Measurements from ENCODE around the gene ZNF529. TPM values are rescaled to one million over a fixed set of nuclear protein-coding genes. Genes with fewer than 3 reads are reported as not detected.

Gene ZNF529
- 33.7 and 33.9 TPM in 2 replicates for total RNA-seq (ENCODE audit: low replicate concordance)

- H3K27me3 ChIP-seq: no peaks in the 10 kb centered on the region
- peak within 1 kb of the TSS; percentile 76 for H3K4me3 ChIP-seq
- Mint-ChIP-seq H3K9me3 (peaks cover 62% of the 10 kb centered on the region), H3K4me1 (peaks cover 16% of the 10 kb centered on the region), H3K4me3 (peak within 1 kb of the TSS; percentile 95), H3K27me3 (ENCODE audit: insufficient read depth, low read depth) (peaks cover 3% of the 10 kb centered on the region), H3K27ac (peak within 1 kb of the TSS; percentile 78), H3K36me3 (peaks cover 63% of the 10 kb centered on the region)
- peaks cover 74% of the 10 kb centered on the region for H3K79me2 ChIP-seq (ENCODE audit: low read depth)
- H3K27ac ChIP-seq: peak within 1 kb of the TSS; percentile 2
- H3K4me1 ChIP-seq: peaks cover 16% of the 10 kb centered on the region
- no peaks in the 10 kb centered on the region for H3K9me3 ChIP-seq (ENCODE audit: low read depth)
- H3F3A ChIP-seq (ENCODE audit: low read depth): no peaks in the 10 kb centered on the region
- no peaks in the 10 kb centered on the region for H4K20me1 ChIP-seq (ENCODE audit: low read depth)
- TF ChIP-seq, protein P1, sequence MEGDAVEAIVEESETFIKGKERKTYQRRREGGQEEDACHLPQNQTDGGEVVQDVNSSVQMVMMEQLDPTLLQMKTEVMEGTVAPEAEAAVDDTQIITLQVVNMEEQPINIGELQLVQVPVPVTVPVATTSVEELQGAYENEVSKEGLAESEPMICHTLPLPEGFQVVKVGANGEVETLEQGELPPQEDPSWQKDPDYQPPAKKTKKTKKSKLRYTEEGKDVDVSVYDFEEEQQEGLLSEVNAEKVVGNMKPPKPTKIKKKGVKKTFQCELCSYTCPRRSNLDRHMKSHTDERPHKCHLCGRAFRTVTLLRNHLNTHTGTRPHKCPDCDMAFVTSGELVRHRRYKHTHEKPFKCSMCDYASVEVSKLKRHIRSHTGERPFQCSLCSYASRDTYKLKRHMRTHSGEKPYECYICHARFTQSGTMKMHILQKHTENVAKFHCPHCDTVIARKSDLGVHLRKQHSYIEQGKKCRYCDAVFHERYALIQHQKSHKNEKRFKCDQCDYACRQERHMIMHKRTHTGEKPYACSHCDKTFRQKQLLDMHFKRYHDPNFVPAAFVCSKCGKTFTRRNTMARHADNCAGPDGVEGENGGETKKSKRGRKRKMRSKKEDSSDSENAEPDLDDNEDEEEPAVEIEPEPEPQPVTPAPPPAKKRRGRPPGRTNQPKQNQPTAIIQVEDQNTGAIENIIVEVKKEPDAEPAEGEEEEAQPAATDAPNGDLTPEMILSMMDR (IDR thresholded peaks at IDR 0.05): peak; percentile 26
- no peak for TF ChIP-seq EZH2phosphoT487 (IDR thresholded peaks at IDR 0.05)
- peak; percentile 97 for DNase-seq (ENCODE audit: low spot score)
- no peaks in the 10 kb centered on the region for H3K36me3 ChIP-seq
- H2AFZ ChIP-seq (replicated peaks): peak within 1 kb of the TSS; percentile 92
- peak within 1 kb of the TSS; percentile 90 for H3K4me2 ChIP-seq
- H3K9ac ChIP-seq: peak within 1 kb of the TSS; percentile 70
Measured at GRCh38 chr19:36573020-36573894, at the start of gene ZNF529. ZNF529 (minus strand) TSS chr19:36573292; CDS start chr19:36572346, 946 bp downstream.

GRCh38 chr19:36605877-36606478 lies 32.9 kb upstream of the ZNF529 start:
- H3K36me3 Mint-ChIP-seq: peaks cover 52% of the 10 kb centered on the region
- H3K4me3 ChIP-seq: peak overlapping the region; percentile 72
- peak overlapping the region; percentile 88 for H3K4me3 Mint-ChIP-seq
- peaks cover 39% of the 10 kb centered on the region for H3K79me2 ChIP-seq (ENCODE audit: low read depth)
- H3K27ac Mint-ChIP-seq: peak overlapping the region; percentile 43
- H3K27me3 Mint-ChIP-seq (ENCODE audit: insufficient read depth, low read depth): no peaks in the 10 kb centered on the region
- H3K36me3 ChIP-seq: no peaks in the 10 kb centered on the region
- peaks cover 4% of the 10 kb centered on the region for H3K4me1 ChIP-seq
- H2AFZ ChIP-seq (replicated peaks): peak overlapping the region; percentile 94
- peak overlapping the region; percentile 95 for H3K4me2 ChIP-seq
- no peaks in the 10 kb centered on the region for H4K20me1 ChIP-seq (ENCODE audit: low read depth)
- H3K4me1 Mint-ChIP-seq: peaks cover 10% of the 10 kb centered on the region
- H3F3A ChIP-seq (ENCODE audit: low read depth): no peaks in the 10 kb centered on the region
- peaks cover 52% of the 10 kb centered on the region for H3K9me3 Mint-ChIP-seq
- H3K27me3 ChIP-seq: no peaks in the 10 kb centered on the region
- no peaks in the 10 kb centered on the region for H3K9me3 ChIP-seq (ENCODE audit: low read depth)
- TF ChIP-seq, protein P1 (IDR thresholded peaks at IDR 0.05): no peak
- no peak for TF ChIP-seq EZH2 (IDR thresholded peaks at IDR 0.05)
- TF ChIP-seq EZH2phosphoT487 (IDR thresholded peaks at IDR 0.05): no peak
- no peak for DNase-seq (ENCODE audit: low spot score)
- H3K27ac ChIP-seq: no peak overlapping the region
- no peak overlapping the region for H3K9ac ChIP-seq

DNA sequence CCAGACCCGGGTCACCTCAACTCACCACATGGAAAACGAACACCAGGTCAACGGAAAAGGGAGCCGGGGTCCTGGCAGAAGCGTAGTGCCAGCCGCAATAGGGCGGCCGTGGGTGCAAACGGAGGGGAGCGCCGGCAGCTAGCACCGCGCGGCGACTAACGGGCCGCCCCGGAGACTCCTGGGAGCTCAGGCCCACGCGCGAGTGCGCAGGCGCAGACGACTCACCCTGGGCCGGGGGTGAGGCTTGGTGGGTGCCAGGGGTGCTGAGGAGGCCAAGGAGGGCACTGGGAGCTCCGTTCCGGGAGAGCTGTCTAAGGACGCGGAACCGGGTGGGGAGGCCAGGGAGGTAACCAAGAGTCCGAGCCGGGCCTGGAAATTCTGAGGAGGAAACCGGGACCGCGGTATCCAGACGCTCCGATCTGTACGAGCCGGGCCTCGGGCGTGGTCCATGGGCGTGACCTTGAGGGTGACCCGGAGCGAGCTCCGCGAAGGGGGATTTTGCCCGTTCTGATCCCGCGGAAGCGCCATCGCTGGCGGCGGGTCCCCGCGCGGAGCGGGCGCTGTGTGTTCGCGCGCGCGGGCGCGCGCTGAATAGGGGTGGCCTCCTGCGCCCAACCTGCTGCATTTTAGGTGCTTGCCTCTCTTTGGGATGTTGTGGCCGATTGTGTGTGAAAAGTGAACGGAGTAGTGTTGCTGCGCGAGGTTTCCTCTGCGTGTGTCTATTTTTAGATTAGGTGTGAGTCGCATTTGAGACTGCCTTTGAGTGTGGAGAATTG lies 32.2 kb upstream of the ZNF529 start, which contains the start of gene ZNF382:
Gene ZNF382 (plus strand): TSS at position 213 of the 776 bp plus-strand sequence. CDS start 4,602 bp downstream, outside the sequence.
- peak within 1 kb of the TSS; percentile 95 for H3K4me2 ChIP-seq
- peaks cover 46% of the 10 kb centered on the region for H3K79me2 ChIP-seq (ENCODE audit: low read depth)
- no peaks in the 10 kb centered on the region for H3K9me3 ChIP-seq (ENCODE audit: low read depth)
- H3K4me1 Mint-ChIP-seq: peaks cover 10% of the 10 kb centered on the region
- no peaks in the 10 kb centered on the region for H3F3A ChIP-seq (ENCODE audit: low read depth)
- H4K20me1 ChIP-seq (ENCODE audit: low read depth): no peaks in the 10 kb centered on the region
- peaks cover 56% of the 10 kb centered on the region for H3K9me3 Mint-ChIP-seq
- peaks cover 4% of the 10 kb centered on the region for H3K4me1 ChIP-seq
- peak; percentile 83 for DNase-seq (ENCODE audit: low spot score)
- H3K4me3 Mint-ChIP-seq: peak within 1 kb of the TSS; percentile 88
- H3K27me3 ChIP-seq: no peaks in the 10 kb centered on the region
- H3K27ac Mint-ChIP-seq: peak within 1 kb of the TSS; percentile 46
- H3K36me3 ChIP-seq: no peaks in the 10 kb centered on the region
- no peak within 1 kb of the TSS for H3K27ac ChIP-seq
- H3K4me3 ChIP-seq: peak within 1 kb of the TSS; percentile 72
- no peaks in the 10 kb centered on the region for H3K27me3 Mint-ChIP-seq (ENCODE audit: insufficient read depth, low read depth)
- H3K9ac ChIP-seq: peak within 1 kb of the TSS; percentile 50
- H2AFZ ChIP-seq (replicated peaks): peak within 1 kb of the TSS; percentile 94
- TF ChIP-seq EZH2phosphoT487 (IDR thresholded peaks at IDR 0.05) (no peak), EZH2 (IDR thresholded peaks at IDR 0.05) (no peak)
- TF ChIP-seq, protein P1 (IDR thresholded peaks at IDR 0.05): no peak
- peaks cover 46% of the 10 kb centered on the region for H3K36me3 Mint-ChIP-seq

All from neural progenitor cell (in vitro differentiated cells).